ENCODE results near the gene CT55. TPM values are rescaled to one million over a fixed set of nuclear protein-coding genes. Genes with fewer than 3 reads are reported as not detected.
"Not testable (repeated sequence)": the region's sequence is repeated elsewhere in the genome, so short reads cannot be mapped to it uniquely, and the experiment has no call there.

Gene CT55
- total RNA-seq, 1 donor from 2014 or later: not detected

- intact Hi-C loops (cut with DNase I): no loop called here
These were observed 22.5 kb upstream of the CT55 start for GRCh38 chrX:135193740-135194139.

GRCh38 chrX:135191838-135192237, 20.6 kb upstream of the CT55 start:
- no peaks in the 10 kb centered on the region for H3K9me3 ChIP-seq
- no peaks in the 10 kb centered on the region for H3K4me1 ChIP-seq
- intact Hi-C loops (cut with DNase I): no loop called here
- no peak overlapping the region for H3K27ac ChIP-seq
- no peak for DNase-seq (ENCODE audit: extremely low spot score in 2 of 2)
- TF ChIP-seq CTCF (IDR thresholded peaks at IDR 0.05) (no peak), POLR2A (IDR thresholded peaks at IDR 0.05) (no peak), POLR2AphosphoS5 (IDR thresholded peaks at IDR 0.05; ENCODE audit: insufficient read depth in 1 of 2, low read depth in 1 of 2) (no peak)
- H3K27me3 ChIP-seq: no peaks in the 10 kb centered on the region
- H3K4me3 ChIP-seq: no peak overlapping the region
- H3K36me3 ChIP-seq: no peaks in the 10 kb centered on the region

More at GRCh38 chrX:135193740-135194139, 22.5 kb upstream of the CT55 start:
- DNase-seq (ENCODE audit: extremely low spot score in 2 of 2): no peak
- TF ChIP-seq POLR2A (IDR thresholded peaks at IDR 0.05): no peak
- no peak for TF ChIP-seq POLR2AphosphoS5 (IDR thresholded peaks at IDR 0.05; ENCODE audit: insufficient read depth in 1 of 2, low read depth in 1 of 2)
- no peak for TF ChIP-seq CTCF (IDR thresholded peaks at IDR 0.05)
- Histone ChIP-seq H3K4me3 (no peak overlapping the region), H3K9me3 (no peaks in the 10 kb centered on the region), H3K36me3 (no peaks in the 10 kb centered on the region), H3K27ac (no peak overlapping the region), H3K4me1 (no peaks in the 10 kb centered on the region), H3K27me3 (no peaks in the 10 kb centered on the region)

GRCh38 chrX:135185795-135186443, 14.7 kb upstream of the CT55 start:
- no peaks in the 10 kb centered on the region for H3K36me3 ChIP-seq
- no peak for DNase-seq (ENCODE audit: extremely low spot score in 2 of 2)
- intact Hi-C loops (cut with DNase I): no loop called here

GRCh38 chrX:135178636-135179035, 7.4 kb upstream of the CT55 start:
- intact Hi-C loops (cut with DNase I): no loop called here
- DNase-seq (ENCODE audit: extremely low spot score in 2 of 2): no peak
- Histone ChIP-seq H3K36me3 (no peaks in the 10 kb centered on the region), H3K9me3 (no peaks in the 10 kb centered on the region), H3K27me3 (no peaks in the 10 kb centered on the region), H3K4me3 (no peak overlapping the region), H3K27ac (no peak overlapping the region), H3K4me1 (no peaks in the 10 kb centered on the region)
- TF ChIP-seq POLR2A (IDR thresholded peaks at IDR 0.05) (no peak), POLR2AphosphoS5 (IDR thresholded peaks at IDR 0.05; ENCODE audit: insufficient read depth in 1 of 2, low read depth in 1 of 2) (no peak), CTCF (IDR thresholded peaks at IDR 0.05) (no peak)

More at GRCh38 chrX:135185795-135186443, 14.7 kb upstream of the CT55 start:
- TF ChIP-seq POLR2AphosphoS5 (IDR thresholded peaks at IDR 0.05; ENCODE audit: insufficient read depth in 1 of 2, low read depth in 1 of 2): no peak
- TF ChIP-seq CTCF (IDR thresholded peaks at IDR 0.05): no peak
- no peak for TF ChIP-seq POLR2A (IDR thresholded peaks at IDR 0.05)
- H3K9me3 ChIP-seq: no peaks in the 10 kb centered on the region
- no peaks in the 10 kb centered on the region for H3K4me1 ChIP-seq
- no peak overlapping the region for H3K4me3 ChIP-seq
- no peaks in the 10 kb centered on the region for H3K27me3 ChIP-seq
- H3K27ac ChIP-seq: no peak overlapping the region

- Histone ChIP-seq H3K9me3 (no peaks in the 10 kb centered on the region), H3K27me3 (no peaks in the 10 kb centered on the region), H3K36me3 (no peaks in the 10 kb centered on the region), H3K27ac (no peak overlapping the region), H3K4me1 (no peaks in the 10 kb centered on the region), H3K4me3 (no peak overlapping the region)
- no peak for TF ChIP-seq POLR2A (IDR thresholded peaks at IDR 0.05)
- TF ChIP-seq CTCF (IDR thresholded peaks at IDR 0.05): no peak
- TF ChIP-seq POLR2AphosphoS5 (IDR thresholded peaks at IDR 0.05; ENCODE audit: insufficient read depth in 1 of 2, low read depth in 1 of 2): no peak
- DNase-seq (ENCODE audit: extremely low spot score in 2 of 2): no peak
- intact Hi-C loops (cut with DNase I): no loop called here
These were observed 730 bp downstream of the CT55 start for GRCh38 chrX:135170468-135170867.

GRCh38 chrX:135169534-135169933, 1.7 kb downstream of the CT55 start:
- H3K9me3 ChIP-seq; DNase-seq (ENCODE audit: extremely low spot score in 2 of 2); H3K27ac ChIP-seq; H3K36me3 ChIP-seq; H3K4me3 ChIP-seq; intact Hi-C loops (cut with DNase I); H3K4me1 ChIP-seq; H3K27me3 ChIP-seq: not testable (repeated sequence)

Data from vagina (tissue), 2 donors.